Neuronal stem cell (in vitro differentiated cells): Measurements from ENCODE around the gene MRPL43.

ENCODE experiments used
- DNase-seq: peaks from one replicate; pipeline ENCODE4 v3.0.0-alpha.2; 2013; ENCODE audit warnings: low spot score
- H2AFZ ChIP-seq: one replicate; pipeline ENCODE4 v1.6.1; 2013; ENCODE audit warnings: mild to moderate bottlenecking, low read length, inconsistent platforms
- H2AK5ac ChIP-seq: 2 replicates; pipeline ENCODE4 v1.6.1; 2013; ENCODE audit warnings: low read depth, mild to moderate bottlenecking, inconsistent platforms, low read length, moderate library complexity, mixed read lengths
- H2BK120ac ChIP-seq: 2 replicates; pipeline ENCODE4 v1.6.1; 2013; ENCODE audit warnings: low read depth, mild to moderate bottlenecking, inconsistent platforms, low read length, moderate library complexity, mixed read lengths
- H2BK12ac ChIP-seq: one replicate; pipeline ENCODE4 v1.6.1; 2013; ENCODE audit warnings: low read length, inconsistent platforms
- H2BK15ac ChIP-seq: 2 replicates; pipeline ENCODE4 v1.6.1; 2013; ENCODE audit warnings: mild to moderate bottlenecking, low read length, inconsistent platforms, mixed read lengths
- H2BK5ac ChIP-seq: one replicate; pipeline ENCODE4 v1.6.1; 2013; ENCODE audit warnings: inconsistent platforms, mild to moderate bottlenecking, low read length, moderate library complexity
- H3K14ac ChIP-seq: one replicate; pipeline ENCODE4 v1.6.1; 2013; ENCODE audit warnings: low read length, inconsistent platforms
- H3K18ac ChIP-seq: 2 replicates; pipeline ENCODE4 v1.6.1; 2013; ENCODE audit warnings: low read length, inconsistent platforms
- H3K23ac ChIP-seq: 2 replicates; pipeline ENCODE4 v1.6.1; 2013; ENCODE audit warnings: low read depth, mild to moderate bottlenecking, mixed read lengths, low read length, inconsistent platforms; ENCODE audit not compliant: poor library complexity
- H3K27ac ChIP-seq: replicated peaks from 3 replicates; pipeline ENCODE4 v1.5.1; 2013; ENCODE audit warnings: low read length, inconsistent platforms
- H3K27me3 ChIP-seq, 3 experiments: 2 replicates each; pipeline ENCODE4 v1.6.1; 2013; ENCODE audit warnings: low read length in 3 of 3, mild to moderate bottlenecking in 2 of 3, inconsistent platforms in 1 of 3, low read depth in 1 of 3, mixed read lengths in 1 of 3, moderate library complexity in 1 of 3; ENCODE audit not compliant: control insufficient read depth in 3 of 3, insufficient read depth in 3 of 3
- H3K36me3 ChIP-seq, 2 donors: replicated peaks in 1 of 2; 2 replicates each; pipeline ENCODE4 v1.6.1; 2013; ENCODE audit warnings: low read length in 2 of 2; ENCODE audit not compliant: control insufficient read depth in 2 of 2, insufficient read depth in 2 of 2
- H3K4ac ChIP-seq: 2 replicates; pipeline ENCODE4 v1.6.1; 2013; ENCODE audit warnings: inconsistent platforms, mild to moderate bottlenecking, low read length, moderate library complexity
- H3K4me1 ChIP-seq, 2 donors: 1 replicate in 1 of 2; 2 replicates in 1 of 2; pipeline ENCODE4 v1.6.1; 2013; ENCODE audit warnings: low read length in 2 of 2, low read depth in 1 of 2; ENCODE audit not compliant: control insufficient read depth in 2 of 2, insufficient read depth in 1 of 2
- H3K4me2 ChIP-seq: one replicate; pipeline ENCODE4 v1.6.1; 2013; ENCODE audit warnings: mild to moderate bottlenecking, low read length, inconsistent platforms; ENCODE audit not compliant: insufficient read depth, poor library complexity, severe bottlenecking
- H3K4me3 ChIP-seq, 2 donors: 2 replicates each; pipeline ENCODE4 v1.5.1; 2013; ENCODE audit warnings: low read length in 2 of 2, mild to moderate bottlenecking in 2 of 2, inconsistent platforms in 1 of 2, moderate library complexity in 1 of 2
- H3K79me1 ChIP-seq: one replicate; pipeline ENCODE4 v1.6.1; 2013; ENCODE audit warnings: low read depth, mild to moderate bottlenecking, inconsistent platforms, low read length, moderate library complexity
- H3K9ac ChIP-seq: one replicate; pipeline ENCODE4 v1.6.1; 2013; ENCODE audit warnings: mild to moderate bottlenecking, low read depth, low read length, inconsistent platforms; ENCODE audit not compliant: poor library complexity
- H3K9me3 ChIP-seq, 2 donors: replicated peaks in 1 of 2; 2 replicates each; pipeline versions ENCODE3 to v1.6.1; 2013; ENCODE audit warnings: low read length in 2 of 2, mild to moderate bottlenecking in 2 of 2, inconsistent platforms in 1 of 2, low read depth in 1 of 2, mixed read lengths in 1 of 2, moderate library complexity in 1 of 2; ENCODE audit not compliant: control insufficient read depth in 2 of 2, insufficient read depth in 1 of 2
- H4K8ac ChIP-seq: one replicate; pipeline ENCODE4 v1.6.1; 2013; ENCODE audit warnings: low read depth, mild to moderate bottlenecking, inconsistent platforms, low read length, moderate library complexity
- H4K91ac ChIP-seq: one replicate; pipeline ENCODE4 v1.6.1; 2013; ENCODE audit warnings: low read length, low read depth, mild to moderate bottlenecking, inconsistent platforms; ENCODE audit not compliant: poor library complexity
- WGBS, 2 donors: extraction: QIAGEN DNeasy Blood & Tissue Kit; methylation state at CpG; one replicate each; pipeline ENCODE4 v1.1.7; 2013; ENCODE audit warnings: missing lambda C conversion rate in 2 of 2, mixed read lengths in 1 of 2; ENCODE audit not compliant: insufficient read length in 2 of 2, insufficient replicate concordance in 1 of 2; ENCODE audit errors: extremely low coverage in 2 of 2; 5-methylcytosine and 5-hydroxymethylcytosine counted together

Gene MRPL43

GRCh38 chr10:100997360-100998182, 10.3 kb upstream of the MRPL43 start:
- Histone ChIP-seq H3K4ac (no peak overlapping the region), H3K9me3 (no peaks in the 10 kb centered on the region), H3K18ac (peak overlapping the region; percentile 95), H2AK5ac (peak overlapping the region; percentile 70), H2BK12ac (peak overlapping the region; percentile 24), H2BK15ac (peak overlapping the region; percentile 87), H2AFZ (peak overlapping the region; percentile 95), H4K8ac (no peak overlapping the region), H3K4me1 (peaks cover 23 to 25% of the 10 kb centered on the region in 2 donors), H3K4me2 (peak overlapping the region; percentile 97), H4K91ac (no peak overlapping the region), H2BK5ac (peak overlapping the region; percentile 49), H3K14ac (peak overlapping the region; percentile 58), H3K4me3 (peak overlapping the region; percentile 92 to 99), H3K79me1 (peaks cover 16% of the 10 kb centered on the region), H3K9ac (peak overlapping the region; percentile 94), H2BK120ac (peak overlapping the region; percentile 78), H3K36me3 (peaks cover 18 to 31% of the 10 kb centered on the region in 2 donors), H3K27me3 (no peaks in the 10 kb centered on the region), H3K23ac (peak overlapping the region; percentile 96), H3K27ac (peak overlapping the region; percentile 94)
- no CpG with 5 or more reads among the region's 66 CpGs for WGBS, 2 donors
- peak; percentile 75 for DNase-seq

- H3K9ac ChIP-seq, result peak overlapping the region; percentile 94
- H4K8ac ChIP-seq, result no peak overlapping the region
- peak overlapping the region; percentile 96 for H3K23ac ChIP-seq
- peak overlapping the region; percentile 70 for H2AK5ac ChIP-seq
- peak overlapping the region; percentile 94 for H3K27ac ChIP-seq
- WGBS, 2 donors, result no CpG with 5 or more reads among the region's 46 CpGs
- H3K27me3 ChIP-seq, result no peaks in the 10 kb centered on the region
- peak overlapping the region; percentile 78 for H2BK120ac ChIP-seq
- H2AFZ ChIP-seq, result peak overlapping the region; percentile 95
- H3K36me3 ChIP-seq, result peaks cover 14 to 23% of the 10 kb centered on the region in 2 donors
- no peak overlapping the region for H4K91ac ChIP-seq
- H3K4ac ChIP-seq, result no peak overlapping the region
- no peak overlapping the region for H2BK12ac ChIP-seq
- peak; percentile 59 for DNase-seq
- no peaks in the 10 kb centered on the region for H3K9me3 ChIP-seq
- H3K79me1 ChIP-seq, result peaks cover 10% of the 10 kb centered on the region
- H3K18ac ChIP-seq, result peak overlapping the region; percentile 95
- H3K4me2 ChIP-seq, result peak overlapping the region; percentile 97
- H3K4me1 ChIP-seq, result peaks cover 20 to 22% of the 10 kb centered on the region in 2 donors
- H3K14ac ChIP-seq, result peak overlapping the region; percentile 58
- peak overlapping the region; percentile 92 to 99 for H3K4me3 ChIP-seq
- H2BK15ac ChIP-seq, result peak overlapping the region; percentile 95
- H2BK5ac ChIP-seq, result no peak overlapping the region
Measured at GRCh38 chr10:100996678-100997359, 9.5 kb upstream of the MRPL43 start.

GRCh38 chr10:100995181-100995580, 7.9 kb upstream of the MRPL43 start:
- Histone ChIP-seq H3K4ac (no peak overlapping the region), H3K4me3 (no peak overlapping the region), H3K4me2 (no peak overlapping the region), H3K14ac (no peak overlapping the region), H4K8ac (no peak overlapping the region), H2BK120ac (no peak overlapping the region), H4K91ac (no peak overlapping the region), H2BK5ac (no peak overlapping the region), H3K27me3 (no peaks in the 10 kb centered on the region), H3K36me3 (peaks cover 27 to 35% of the 10 kb centered on the region in 2 donors), H2AK5ac (no peak overlapping the region), H2AFZ (no peak overlapping the region), H2BK15ac (no peak overlapping the region), H3K79me1 (peaks cover 4% of the 10 kb centered on the region), H3K9ac (no peak overlapping the region), H3K23ac (no peak overlapping the region), H3K27ac (no peak overlapping the region), H3K9me3 (no peaks in the 10 kb centered on the region), H2BK12ac (no peak overlapping the region), H3K18ac (no peak overlapping the region), H3K4me1 (peaks cover 10% of the 10 kb centered on the region in 2 donors)
- no peak for DNase-seq
- WGBS, 2 donors, result no CpG with 5 or more reads among the region's 6 CpGs
